RWPE1 (cell line): Measurements from ENCODE around the gene CERK.

Experiments
- CTCF ChIA-PET: fragments of 350-600 bp; sonication (Branson Sonifier 250); formaldehyde crosslinking; extraction: SDS; loops from one replicate; lab custom pipeline; 2021; lab: Yijun Ruan, JAX
- POLR2A ChIA-PET: fragments of 400-600 bp; formaldehyde crosslinking; extraction: SDS; loops from one replicate; lab custom pipeline; 2020; ENCODE audit warnings: antibody characterized with exemption; ENCODE audit not compliant: low non-redundant PET; lab: Yijun Ruan, JAX
- DNase-seq: peaks from one replicate; pipeline ENCODE4 v3.0.0; 2012; ENCODE audit warnings: low spot score
- H3K27ac ChIP-seq: fragments of 450-650 bp; 2 replicates; pipeline ENCODE4 v1.5.1; 2017
- TF ChIP-seq, protein P1 (sequence below): fragments of 450-650 bp; conservative IDR thresholded peaks from 2 replicates; pipeline ENCODE4 v1.5.1; 2017; ENCODE audit warnings: low read depth, mild to moderate bottlenecking

The CERK gene

DNA sequence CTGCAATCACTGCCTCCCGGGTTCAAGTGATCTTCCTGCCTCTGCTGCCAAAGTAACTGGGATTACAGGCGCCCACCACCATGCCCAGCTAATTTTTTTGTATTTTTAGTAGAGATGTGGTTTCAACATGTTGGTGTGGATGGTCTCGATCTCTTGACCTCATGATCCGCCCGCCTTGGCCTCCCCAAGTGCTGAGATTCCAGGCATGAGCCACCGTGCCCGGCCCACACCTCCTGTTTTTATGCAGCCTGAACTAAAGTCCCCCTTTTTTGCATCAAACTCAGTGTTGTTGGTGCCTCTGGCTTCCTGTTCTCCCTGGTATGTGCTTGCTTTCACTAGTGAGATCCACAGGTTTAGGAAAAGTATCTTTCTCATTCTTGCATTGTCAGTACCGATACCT is 28.6 kb upstream of the CERK start:
- CTCF ChIA-PET = no interaction called here

DNA sequence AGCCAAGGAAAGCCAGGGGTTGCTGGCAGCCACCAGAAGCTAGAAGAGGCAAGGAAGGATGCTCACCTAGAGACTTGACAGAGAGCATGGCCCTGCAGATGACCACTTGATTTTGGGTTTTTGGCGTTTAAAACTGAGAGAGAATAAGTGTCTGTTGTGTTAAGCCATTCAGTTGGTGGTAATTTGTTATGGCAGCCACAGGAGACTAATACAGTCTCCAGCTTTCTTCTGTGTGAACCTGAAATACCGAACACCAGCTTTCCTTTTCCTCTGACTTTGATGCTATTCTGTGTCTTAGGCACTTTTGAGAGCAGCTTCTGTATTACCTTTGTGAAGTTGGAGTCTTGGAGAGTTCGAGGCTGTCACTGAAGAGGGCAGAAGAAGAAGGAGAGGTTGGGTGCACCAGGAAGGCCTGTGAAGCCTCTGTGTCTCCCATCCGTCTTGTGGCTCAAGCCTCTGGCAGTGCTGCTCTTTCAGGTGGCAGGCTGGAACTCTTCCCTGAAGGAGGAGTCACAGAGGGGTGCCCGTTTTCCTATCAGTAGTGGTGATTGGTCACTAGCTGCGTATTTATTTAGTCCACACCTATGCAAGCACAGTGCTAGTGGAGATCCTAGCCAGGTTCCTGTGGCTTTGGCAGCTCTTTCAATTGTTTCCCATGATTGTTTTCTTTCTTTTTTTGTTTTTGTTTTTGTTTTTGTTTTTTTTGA is 26.9 kb upstream of the CERK start:
- CTCF ChIA-PET = no interaction called here
- DNase-seq = no peak
- TF ChIP-seq, protein P1, sequence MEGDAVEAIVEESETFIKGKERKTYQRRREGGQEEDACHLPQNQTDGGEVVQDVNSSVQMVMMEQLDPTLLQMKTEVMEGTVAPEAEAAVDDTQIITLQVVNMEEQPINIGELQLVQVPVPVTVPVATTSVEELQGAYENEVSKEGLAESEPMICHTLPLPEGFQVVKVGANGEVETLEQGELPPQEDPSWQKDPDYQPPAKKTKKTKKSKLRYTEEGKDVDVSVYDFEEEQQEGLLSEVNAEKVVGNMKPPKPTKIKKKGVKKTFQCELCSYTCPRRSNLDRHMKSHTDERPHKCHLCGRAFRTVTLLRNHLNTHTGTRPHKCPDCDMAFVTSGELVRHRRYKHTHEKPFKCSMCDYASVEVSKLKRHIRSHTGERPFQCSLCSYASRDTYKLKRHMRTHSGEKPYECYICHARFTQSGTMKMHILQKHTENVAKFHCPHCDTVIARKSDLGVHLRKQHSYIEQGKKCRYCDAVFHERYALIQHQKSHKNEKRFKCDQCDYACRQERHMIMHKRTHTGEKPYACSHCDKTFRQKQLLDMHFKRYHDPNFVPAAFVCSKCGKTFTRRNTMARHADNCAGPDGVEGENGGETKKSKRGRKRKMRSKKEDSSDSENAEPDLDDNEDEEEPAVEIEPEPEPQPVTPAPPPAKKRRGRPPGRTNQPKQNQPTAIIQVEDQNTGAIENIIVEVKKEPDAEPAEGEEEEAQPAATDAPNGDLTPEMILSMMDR = no peak
- POLR2A ChIA-PET = no interaction called here
- no peak overlapping the region for H3K27ac ChIP-seq

More for the DNA sequence above, 28.6 kb upstream of the CERK start:
- DNase-seq = no peak
- TF ChIP-seq, protein P1 = no peak
- POLR2A ChIA-PET = no interaction called here
- H3K27ac ChIP-seq = peak overlapping the region; percentile 17; the same call in 1 of the 2 replicates

GRCh38 chr22:46764140-46764680 is 26.2 kb upstream of the CERK start:
- ChIA-PET POLR2A (no interaction called here), CTCF (no interaction called here)
- H3K27ac ChIP-seq = 0 out of 2 replicates have a peak overlapping the region, but pooled peaks have one; percentile 21
- DNase-seq = no peak
- TF ChIP-seq, protein P1 = no peak

GRCh38 chr22:46763051-46763705 is 25.1 kb upstream of the CERK start:
- H3K27ac ChIP-seq = peak overlapping the region; percentile 84
- POLR2A ChIA-PET = interaction anchor here (0.6 to 1.5 kb wide), 3 partner anchors 9 to 13 kb away, joined by 3 read pairs; no protein-coding TSS in a partner anchor
- CTCF ChIA-PET = interaction anchor here (0.6 to 1.0 kb wide), 3 partner anchors 10 to 425 kb away, joined by 3 read pairs; no protein-coding TSS in a partner anchor

GRCh38 chr22:46762238-46763050 is 24.4 kb upstream of the CERK start, which contains the start of gene TBC1D22A:
Gene TBC1D22A, plus strand, starts transcription at chr22:46762650. Its CDS starts 137 bp downstream, at chr22:46762787.
- ChIA-PET CTCF (interaction anchor here (0.6 to 1.0 kb wide), 2 partner anchors 40 to 424 kb away, joined by 3 read pairs; no protein-coding TSS in a partner anchor), POLR2A (interaction anchor here (0.6 to 1.5 kb wide), 3 partner anchors 8 to 12 kb away, joined by 3 read pairs; no protein-coding TSS in a partner anchor)
- TF ChIP-seq, protein P1 = no peak
- peak within 1 kb of the TSS; percentile 84 for H3K27ac ChIP-seq
- peak; percentile 88 for DNase-seq

More at GRCh38 chr22:46763051-46763705, 25.1 kb upstream of the CERK start:
- TF ChIP-seq, protein P1 = no peak
- no peak for DNase-seq
